22Rv1 (cell line): Measurements from ENCODE around the gene CDIP1.

Experiments
- CTCF ChIP-seq: fragments of 450-650 bp; IDR thresholded peaks from 2 replicates; pipeline ENCODE4 v1.5.1; 2017; ENCODE audit warnings: mild to moderate bottlenecking
- ZFX ChIP-seq: fragments of 450-650 bp; IDR thresholded peaks from 2 replicates; pipeline ENCODE4 v1.6.1; 2017; ENCODE audit warnings: antibody characterized with exemption, borderline replicate concordance

GRCh38 chr16:4574919-4575705 is 36.5 kb upstream of the CDIP1 start:
- TF ChIP-seq CTCF, result no peak
- no peak for TF ChIP-seq ZFX
